Upper lobe of left lung (tissue), 6 donors: ENCODE measurements around the gene VPS26B. TPM values are rescaled to one million over a fixed set of nuclear protein-coding genes. Genes with fewer than 3 reads are reported as not detected.

Experiments used
- ATAC-seq, 2 donors: fragments of 200-7000 bp; cut with Tn5 transposase; one replicate each; pipeline ENCODE4 v1.9.1; 2022; ENCODE audit warnings: mild to moderate bottlenecking in 2 of 2, moderate library complexity in 2 of 2; ENCODE audit not compliant: low FRiP score in 2 of 2
- DNase-seq, 2 donors: peaks; one replicate each; pipeline ENCODE4 v3.0.0-alpha.2; 2019 to 2020
- H3K27ac ChIP-seq, 4 donors: fragments of 200-600 bp; sonication (generic); one replicate each; pipeline ENCODE4 v1.5.1; 2016 to 2019
- H3K27me3 ChIP-seq, 4 donors: fragments of 200-600 bp; sonication (generic); one replicate each; pipeline ENCODE4 v1.5.1; 2017 to 2019
- H3K36me3 ChIP-seq, 4 donors: fragments of 200-600 bp; sonication (generic); one replicate each; pipeline ENCODE4 v1.5.1; 2016 to 2019
- H3K4me1 ChIP-seq, 4 donors: fragments of 200-600 bp; sonication (generic); one replicate each; pipeline ENCODE4 v1.5.1; 2018 to 2019
- H3K4me3 ChIP-seq, 4 donors: fragments of 200-600 bp; sonication (generic); one replicate each; pipeline ENCODE4 v1.5.1; 2017 to 2019; ENCODE audit warnings: mild to moderate bottlenecking in 2 of 4, moderate library complexity in 1 of 4
- H3K9me3 ChIP-seq, 4 donors: fragments of 200-600 bp; sonication (generic); one replicate each; pipeline ENCODE4 v1.5.1; 2018 to 2019
- CTCF ChIP-seq, 6 experiments: fragments of 450-650 bp in 4 of 6; fragments of 200-600 bp in 2 of 6; sonication (generic) in 2 of 6; IDR thresholded peaks; one replicate each; pipeline ENCODE4 v1.5.1; 2016 to 2019; ENCODE audit warnings: antibody characterized with exemption in 6 of 6
- EP300 ChIP-seq, 4 donors: sonication (generic); formaldehyde crosslinking; IDR thresholded peaks; one replicate each; pipeline ENCODE4 v1.5.1; 2017; ENCODE audit warnings: antibody characterized with exemption in 4 of 4, control low read depth in 2 of 4
- POLR2A ChIP-seq, 4 donors: fragments of 450-650 bp; IDR thresholded peaks; one replicate each; pipeline ENCODE4 v1.5.1; 2016 to 2017; ENCODE audit warnings: antibody characterized with exemption in 4 of 4, mild to moderate bottlenecking in 2 of 4
- POLR2AphosphoS5 ChIP-seq, 2 donors: sonication (generic); formaldehyde crosslinking; IDR thresholded peaks; one replicate each; pipeline ENCODE4 v1.5.1; 2017; ENCODE audit warnings: antibody characterized with exemption in 2 of 2
- WGBS, 2 donors: methylation state at CpG; one replicate each; pipeline ENCODE4 v1.1.5; 2017 to 2018; 5-methylcytosine and 5-hydroxymethylcytosine counted together
- total RNA-seq, 6 donors: library from RNA; depleted of rRNA in 4 of 6; stranded (reverse); fragments of >200 nt in 4 of 6; gene quantifications; one replicate each; pipeline versions ENCODE4 v1.1.0 to v1.2.1, GENCODE V29; 2016 to 2021
- donor health status: DM: no; HTN: no; CAD: no; lungs with moderate emphysema.
- donor health status: DM: no; HTN: yes; CAD: no; lungs with severe emphysema.

Gene VPS26B
- total RNA-seq, 6 donors from 2014 or later: 27.2 to 42.6 (median 35.8) TPM

GRCh38 chr11:134248910-134249480 is 24.5 kb downstream of the VPS26B start:
- no peaks in the 10 kb centered on the region for H3K27me3 ChIP-seq
- no peak overlapping the region for H3K27ac ChIP-seq
- H3K4me3 ChIP-seq: no peak overlapping the region
- ATAC-seq (no peak), DNase-seq (no peak)
- 74 to 86% methylated on average over 7 of the region's 7 CpGs for WGBS, 2 donors
- H3K36me3 ChIP-seq: peaks cover 8 to 72% (median 54%) of the 10 kb centered on the region in 4 donors
- no peaks in the 10 kb centered on the region for H3K9me3 ChIP-seq
- H3K4me1 ChIP-seq: peaks cover 7 to 17% (median 10%) of the 10 kb centered on the region in 4 donors
- TF ChIP-seq CTCF (IDR thresholded peaks at IDR 0.05): no peak
- no peak for TF ChIP-seq POLR2AphosphoS5 (IDR thresholded peaks at IDR 0.05)
- TF ChIP-seq EP300 (IDR thresholded peaks at IDR 0.05): no peak
- no peak for TF ChIP-seq POLR2A (IDR thresholded peaks at IDR 0.05)

GRCh38 chr11:134250246-134250645 is 25.8 kb downstream of the VPS26B start:
- no peak for TF ChIP-seq CTCF (IDR thresholded peaks at IDR 0.05)
- TF ChIP-seq POLR2A (IDR thresholded peaks at IDR 0.05): no peak
- TF ChIP-seq EP300 (IDR thresholded peaks at IDR 0.05): no peak
- TF ChIP-seq POLR2AphosphoS5 (IDR thresholded peaks at IDR 0.05): no peak
- Histone ChIP-seq H3K36me3 (peaks cover 4 to 59% (median 42%) of the 10 kb centered on the region in 4 donors), H3K4me3 (no peak overlapping the region), H3K4me1 (peaks cover 18 to 29% (median 20%) of the 10 kb centered on the region in 4 donors), H3K9me3 (no peaks in the 10 kb centered on the region), H3K27me3 (no peaks in the 10 kb centered on the region), H3K27ac (no peak overlapping the region)
- DNase-seq: no peak
- ATAC-seq: no peak
- 84 to 86% methylated on average over 3 of the region's 3 CpGs for WGBS, 2 donors

GRCh38 chr11:134250675-134251074 is 26.2 kb downstream of the VPS26B start:
- peaks cover 19 to 30% (median 22%) of the 10 kb centered on the region in 4 donors for H3K4me1 ChIP-seq
- no peak overlapping the region for H3K27ac ChIP-seq
- DNase-seq (no peak), ATAC-seq (no peak)
- H3K27me3 ChIP-seq: no peaks in the 10 kb centered on the region
- 79 to 89% methylated on average over 2 of the region's 2 CpGs for WGBS, 2 donors
- TF ChIP-seq CTCF (IDR thresholded peaks at IDR 0.05) (no peak), EP300 (IDR thresholded peaks at IDR 0.05) (no peak), POLR2A (IDR thresholded peaks at IDR 0.05) (no peak), POLR2AphosphoS5 (IDR thresholded peaks at IDR 0.05) (no peak)
- no peak overlapping the region for H3K4me3 ChIP-seq
- peaks cover 4 to 55% (median 38%) of the 10 kb centered on the region in 4 donors for H3K36me3 ChIP-seq
- H3K9me3 ChIP-seq: no peaks in the 10 kb centered on the region

- TF ChIP-seq POLR2AphosphoS5 (IDR thresholded peaks at IDR 0.05): no peak
- H3K27ac ChIP-seq: peak overlapping the region in 2 of 4 donors; percentile 86 to 88
- H3K27me3 ChIP-seq: no peaks in the 10 kb centered on the region
- WGBS, 2 donors: 5 to 7% methylated on average over 27 of the region's 27 CpGs
- DNase-seq: peak in 1 of 2 donors; percentile 26
- peaks cover 19 to 30% (median 22%) of the 10 kb centered on the region in 4 donors for H3K4me1 ChIP-seq
- peaks cover 4 to 44% (median 24%) of the 10 kb centered on the region in 4 donors for H3K36me3 ChIP-seq
- H3K9me3 ChIP-seq: no peaks in the 10 kb centered on the region
- H3K4me3 ChIP-seq: peak overlapping the region; percentile 85 to 98 (median 90)
- peak in 1 of 2 donors; percentile 55 for ATAC-seq
These were observed 28.1 kb downstream of the VPS26B start for GRCh38 chr11:134252346-134253187.
